Measurements from ENCODE around the gene FGR. TPM values are rescaled to one million over a fixed set of nuclear protein-coding genes. Genes with fewer than 3 reads are reported as not detected.
"Not testable (repeated sequence)": the region's sequence is repeated elsewhere in the genome, so short reads cannot be mapped to it uniquely, and the experiment has no call there.

FGR gene
- polyA plus RNA-seq, 3 donors: 1.5 to 1.9 (median 1.9) TPM

- DNase-seq: no peak
Observed at GRCh38 chr1:27638047-27638734, 3.2 kb upstream of the FGR start.

GRCh38 chr1:27635396-27636142, 584 bp upstream of the FGR start:
- DNase-seq: no peak

GRCh38 chr1:27634177-27634984, 604 bp downstream of the FGR start:
- peak; percentile 52 for DNase-seq

- no peak for DNase-seq
Observed at GRCh38 chr1:27633640-27634176, 1.3 kb downstream of the FGR start.

GRCh38 chr1:27633298-27633610, 1.7 kb downstream of the FGR start:
- no peak for DNase-seq

GRCh38 chr1:27632387-27633297, 2.3 kb downstream of the FGR start:
- no peak for DNase-seq

- no peak for DNase-seq
Observed at GRCh38 chr1:27630859-27631491, 4.0 kb downstream of the FGR start.

GRCh38 chr1:27628712-27629111, 6.3 kb downstream of the FGR start:
- DNase-seq: no peak

GRCh38 chr1:27627733-27628132, 7.3 kb downstream of the FGR start:
- not testable (repeated sequence) for DNase-seq

- no peak for DNase-seq
Observed at GRCh38 chr1:27627061-27627460, 7.9 kb downstream of the FGR start.

GRCh38 chr1:27626031-27626935, 8.7 kb downstream of the FGR start:
- no peak for DNase-seq

GRCh38 chr1:27624467-27625178, 10.4 kb downstream of the FGR start:
- DNase-seq: no peak

GRCh38 chr1:27623327-27624212, 11.4 kb downstream of the FGR start:
- no peak for DNase-seq

- DNase-seq: no peak
Observed at GRCh38 chr1:27622828-27623227, 12.2 kb downstream of the FGR start.

GRCh38 chr1:27621051-27621920, 13.7 kb downstream of the FGR start:
- no peak for DNase-seq

GRCh38 chr1:27619782-27620438, 15.1 kb downstream of the FGR start:
- not testable (repeated sequence) for DNase-seq

Measured in renal pelvis (tissue), 4 donors.